ENCODE data around the gene SMC5. TPM values are rescaled to one million over a fixed set of nuclear protein-coding genes. Genes with fewer than 3 reads are reported as not detected.
"Not testable (repeated sequence)": the region's sequence is repeated elsewhere in the genome, so short reads cannot be mapped to it uniquely, and the experiment has no call there.

The SMC5 gene
- total RNA-seq, 1 experiment from 2014 or later: 41.9 TPM

- no peaks in the 10 kb centered on the region for H3K79me2 ChIP-seq (ENCODE audit: low read depth)
- H2AFZ ChIP-seq: no peak overlapping the region
- no peaks in the 10 kb centered on the region for H3K9me2 ChIP-seq (ENCODE audit: insufficient read depth)
- no peaks in the 10 kb centered on the region for H3K9me3 ChIP-seq (ENCODE audit: insufficient read depth, low read depth)
- H4K20me1 ChIP-seq (ENCODE audit: insufficient read depth): no peaks in the 10 kb centered on the region
- no peaks in the 10 kb centered on the region for H3F3A ChIP-seq (ENCODE audit: insufficient read depth, low read depth)
- H3K27me3 ChIP-seq (ENCODE audit: insufficient read depth, low read depth): no peaks in the 10 kb centered on the region
- no peak for TF ChIP-seq EZH2 (IDR thresholded peaks at IDR 0.05; ENCODE audit: low read depth)
- TF ChIP-seq CTCF (conservative IDR thresholded peaks at IDR 0.05): no peak
- CTCF ChIA-PET: no interaction called here
- intact Hi-C loops (cut with micrococcal nuclease; ENCODE audit: unreplicated experiment): no loop called here
- no TSS peak for BruUV-seq (replicated peaks)
- H3K4me1 ChIP-seq (replicated peaks; ENCODE audit: insufficient read depth): no peaks in the 10 kb centered on the region
- H3K4me3 ChIP-seq: no peak overlapping the region
- DNase-seq: no peak
- H3K36me3 ChIP-seq (ENCODE audit: low read depth): no peaks in the 10 kb centered on the region
- POLR2A ChIA-PET (ENCODE audit: unreplicated experiment): no interaction called here
- no peak overlapping the region for H3K27ac ChIP-seq
- no peak overlapping the region for H3K4me2 ChIP-seq
These were observed 26.3 kb upstream of the SMC5 start for GRCh38 chr9:70232476-70232875.

- H2AFZ ChIP-seq; H3F3A ChIP-seq (ENCODE audit: insufficient read depth, low read depth); H3K4me1 ChIP-seq (replicated peaks; ENCODE audit: insufficient read depth); H3K9me3 ChIP-seq (ENCODE audit: insufficient read depth, low read depth); H3K9me2 ChIP-seq (ENCODE audit: insufficient read depth); H4K20me1 ChIP-seq (ENCODE audit: insufficient read depth); BruUV-seq (replicated peaks); DNase-seq; H3K4me2 ChIP-seq; H3K4me3 ChIP-seq; CTCF ChIA-PET; H3K27ac ChIP-seq; intact Hi-C loops (cut with micrococcal nuclease; ENCODE audit: unreplicated experiment); POLR2A ChIA-PET (ENCODE audit: unreplicated experiment); H3K27me3 ChIP-seq (ENCODE audit: insufficient read depth, low read depth); H3K79me2 ChIP-seq (ENCODE audit: low read depth); H3K36me3 ChIP-seq (ENCODE audit: low read depth): not testable (repeated sequence)
These were observed 24.6 kb upstream of the SMC5 start for GRCh38 chr9:70234208-70234607.

GRCh38 chr9:70245952-70246351 is 12.8 kb upstream of the SMC5 start:
- H3K4me3 ChIP-seq; H3K79me2 ChIP-seq (ENCODE audit: low read depth); H3K36me3 ChIP-seq (ENCODE audit: low read depth); H3K27me3 ChIP-seq (ENCODE audit: insufficient read depth, low read depth); H3F3A ChIP-seq (ENCODE audit: insufficient read depth, low read depth); intact Hi-C loops (cut with micrococcal nuclease; ENCODE audit: unreplicated experiment); H3K4me2 ChIP-seq; H3K9me2 ChIP-seq (ENCODE audit: insufficient read depth); H3K27ac ChIP-seq; BruUV-seq (replicated peaks); H3K4me1 ChIP-seq (replicated peaks; ENCODE audit: insufficient read depth); H4K20me1 ChIP-seq (ENCODE audit: insufficient read depth); CTCF ChIA-PET; H2AFZ ChIP-seq; POLR2A ChIA-PET (ENCODE audit: unreplicated experiment); DNase-seq; H3K9me3 ChIP-seq (ENCODE audit: insufficient read depth, low read depth): not testable (repeated sequence)

GRCh38 chr9:70250221-70250620 is 8.6 kb upstream of the SMC5 start:
- no peak for TF ChIP-seq EZH2 (IDR thresholded peaks at IDR 0.05; ENCODE audit: low read depth)
- no peak for TF ChIP-seq CTCF (conservative IDR thresholded peaks at IDR 0.05)
- intact Hi-C loops (cut with micrococcal nuclease; ENCODE audit: unreplicated experiment): loop anchor here (10.0 kb wide), 2 partner anchors 355 to 575 kb away; partner anchors contain the start of gene APBA1
- no peaks in the 10 kb centered on the region; the same call in 1 of the 2 replicates for H3K79me2 ChIP-seq (ENCODE audit: low read depth)
- H3K4me1 ChIP-seq (replicated peaks; ENCODE audit: insufficient read depth): peaks cover 11% of the 10 kb centered on the region
- no peak for DNase-seq
- H3K9me3 ChIP-seq (ENCODE audit: insufficient read depth, low read depth): no peaks in the 10 kb centered on the region
- ChIA-PET CTCF (no interaction called here), POLR2A (ENCODE audit: unreplicated experiment) (no interaction called here)
- H2AFZ ChIP-seq: no peak overlapping the region
- no peaks in the 10 kb centered on the region for H3K27me3 ChIP-seq (ENCODE audit: insufficient read depth, low read depth)
- no peaks in the 10 kb centered on the region for H4K20me1 ChIP-seq (ENCODE audit: insufficient read depth)
- H3K4me2 ChIP-seq: no peak overlapping the region
- H3K9me2 ChIP-seq (ENCODE audit: insufficient read depth): no peaks in the 10 kb centered on the region
- H3K4me3 ChIP-seq: no peak overlapping the region
- no TSS peak for BruUV-seq (replicated peaks)
- H3F3A ChIP-seq (ENCODE audit: insufficient read depth, low read depth): no peaks in the 10 kb centered on the region
- H3K36me3 ChIP-seq (ENCODE audit: low read depth): no peaks in the 10 kb centered on the region
- no peak overlapping the region for H3K27ac ChIP-seq
